Left forelimb (tissue), 1 donor: ENCODE measurements around the gene RPL28.

Experiments
- DNase-seq: peaks from one replicate; pipeline ENCODE4 v3.0.0-alpha.2; 2018; ENCODE audit warnings: low spot score

The RPL28 gene

DNA sequence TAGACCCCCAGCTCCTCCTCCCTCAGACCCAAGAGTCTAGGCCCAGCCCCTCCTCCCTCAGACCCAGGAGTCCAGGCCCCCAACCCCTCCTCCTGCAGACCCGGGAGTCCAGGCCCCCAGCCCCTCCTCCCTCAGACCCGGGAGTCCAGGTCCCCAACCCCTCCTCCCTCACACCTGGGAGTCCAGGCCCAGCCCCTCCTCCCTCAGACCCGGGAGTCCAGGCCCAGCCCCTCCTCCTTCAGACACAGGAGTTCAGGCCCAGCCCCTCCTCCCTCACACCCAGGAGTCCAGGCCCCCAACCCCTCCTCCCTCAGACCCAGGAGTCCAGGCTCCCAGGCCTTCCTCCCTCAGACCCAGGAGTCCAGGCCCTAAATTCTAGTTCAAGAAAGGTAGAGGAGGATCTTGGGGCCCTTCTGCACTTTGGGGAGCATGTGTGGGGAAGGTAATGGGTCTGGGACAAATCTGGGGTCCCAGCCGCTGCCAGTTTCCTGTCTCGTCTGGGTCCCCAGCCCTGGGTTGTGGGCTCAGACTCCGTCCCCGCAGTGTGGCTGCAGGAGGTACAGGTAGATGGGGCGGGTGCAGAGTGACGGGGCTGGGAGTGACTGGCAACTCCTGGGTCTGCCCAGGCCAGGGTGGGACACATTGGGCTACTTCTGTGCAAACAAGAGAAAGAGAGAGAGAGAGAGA lies 12.3 kb upstream of the RPL28 start:
- no peak for DNase-seq

DNA sequence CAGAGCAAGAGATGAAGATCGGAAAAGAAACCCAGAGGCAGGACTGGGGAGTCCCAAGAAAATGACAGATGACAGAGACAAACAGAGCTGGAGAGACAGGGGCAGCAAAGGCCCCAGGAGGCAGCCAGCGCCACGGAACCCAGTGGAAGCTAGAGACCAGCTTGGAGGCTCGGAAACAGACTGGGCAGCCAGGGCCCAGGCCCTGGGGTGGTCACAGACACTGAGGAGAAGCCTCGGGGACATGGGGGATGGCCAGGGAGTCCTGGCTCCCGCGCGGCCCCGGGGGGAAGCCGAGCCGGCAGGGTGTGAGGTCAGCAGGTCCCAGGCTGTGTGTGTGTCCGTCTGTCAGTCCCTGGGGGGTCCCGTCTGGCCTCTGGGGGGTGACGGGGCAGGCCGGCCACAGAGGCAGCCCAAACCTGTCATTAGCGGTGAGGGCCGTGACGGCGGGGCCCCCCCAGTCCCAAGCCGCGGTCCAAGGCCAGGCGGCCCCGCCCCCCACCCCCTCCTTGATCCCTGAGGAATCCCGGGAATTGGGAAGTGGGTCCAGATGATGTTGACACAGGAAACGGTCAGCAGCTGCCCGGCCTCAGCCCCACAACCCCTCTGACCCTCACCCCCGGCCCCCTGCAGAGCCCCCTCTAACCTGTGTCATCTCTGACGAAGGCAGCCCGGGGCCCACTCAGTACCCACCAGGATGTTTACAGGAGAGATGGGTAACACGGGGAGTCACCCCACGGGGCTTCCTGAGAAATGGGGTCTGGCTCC lies 11.6 kb upstream of the RPL28 start:
- DNase-seq, result no peak

DNA sequence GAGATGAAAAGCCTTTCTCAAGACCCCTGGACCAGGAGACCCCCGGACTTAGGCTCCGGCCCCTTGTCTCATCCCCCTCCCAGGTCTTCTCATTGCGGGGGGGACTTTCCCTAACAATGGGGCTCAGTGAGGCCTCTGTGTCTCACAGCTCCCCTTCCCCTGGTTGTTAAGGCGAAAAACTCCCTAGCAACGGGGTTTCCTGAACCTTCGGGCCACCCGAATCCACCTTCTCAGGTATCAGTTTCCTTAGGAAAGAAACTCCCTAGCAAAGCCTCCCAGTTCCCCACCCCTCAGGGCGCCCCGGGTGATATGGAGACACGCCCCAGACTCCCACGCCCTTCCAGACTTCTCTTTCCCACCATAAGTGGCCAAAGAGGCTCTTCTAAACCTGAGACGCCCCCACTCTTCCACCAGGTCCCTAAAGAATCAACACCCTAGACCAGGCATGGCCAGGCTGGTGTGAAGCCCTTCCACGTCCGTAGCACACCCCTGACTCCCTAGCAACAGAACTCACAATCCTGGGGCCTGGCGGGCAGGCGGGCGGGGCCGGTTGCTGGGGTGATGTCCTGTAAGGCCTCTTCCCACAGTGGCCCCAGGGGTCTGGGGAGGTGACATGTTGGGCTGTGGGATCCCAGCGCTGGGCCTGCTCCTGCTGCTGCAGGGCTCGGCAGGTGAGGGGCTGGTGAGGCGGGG lies 9.3 kb upstream of the RPL28 start, which contains the start of gene TMEM190:
TMEM190 (plus strand) TSS at position 586 of the 693 bp plus-strand sequence; CDS start at position 614, 28 bp downstream.
- no peak for DNase-seq

DNA sequence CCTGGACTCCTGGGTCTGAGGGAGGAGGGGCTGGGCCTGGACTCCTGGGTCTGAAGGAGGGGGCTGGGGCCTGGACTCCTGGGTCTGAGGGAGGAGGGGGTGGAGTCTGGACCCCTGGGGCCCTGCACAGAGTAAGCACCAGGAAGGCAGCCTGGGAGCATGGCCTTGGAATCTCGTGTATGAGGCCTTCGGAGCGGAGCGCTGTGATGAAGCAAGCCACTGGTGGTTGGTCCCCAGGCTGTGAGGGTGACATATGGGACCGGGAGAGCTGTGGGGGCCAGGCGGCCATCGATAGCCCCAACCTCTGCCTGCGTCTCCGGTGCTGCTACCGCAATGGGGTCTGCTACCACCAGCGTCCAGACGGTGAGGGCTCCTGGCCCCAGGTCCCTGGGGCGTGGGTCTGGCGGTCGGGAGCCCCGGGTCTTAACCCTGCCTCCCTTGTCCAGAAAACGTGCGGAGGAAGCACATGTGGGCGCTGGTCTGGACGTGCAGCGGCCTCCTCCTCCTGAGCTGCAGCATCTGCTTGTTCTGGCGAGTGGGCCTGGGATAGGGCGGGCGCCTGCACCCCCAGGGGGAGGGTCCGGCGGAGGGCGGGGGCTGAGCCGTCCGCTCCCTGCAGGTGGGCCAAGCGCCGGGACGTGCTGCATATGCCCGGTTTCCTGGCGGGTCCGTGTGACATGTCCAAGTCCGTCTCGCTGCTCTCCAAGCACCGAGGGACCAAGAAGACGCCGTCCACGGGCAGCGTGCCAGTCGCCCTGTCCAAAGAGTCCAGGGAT lies 8.2 kb upstream of the RPL28 start:
- DNase-seq, result no peak

DNA sequence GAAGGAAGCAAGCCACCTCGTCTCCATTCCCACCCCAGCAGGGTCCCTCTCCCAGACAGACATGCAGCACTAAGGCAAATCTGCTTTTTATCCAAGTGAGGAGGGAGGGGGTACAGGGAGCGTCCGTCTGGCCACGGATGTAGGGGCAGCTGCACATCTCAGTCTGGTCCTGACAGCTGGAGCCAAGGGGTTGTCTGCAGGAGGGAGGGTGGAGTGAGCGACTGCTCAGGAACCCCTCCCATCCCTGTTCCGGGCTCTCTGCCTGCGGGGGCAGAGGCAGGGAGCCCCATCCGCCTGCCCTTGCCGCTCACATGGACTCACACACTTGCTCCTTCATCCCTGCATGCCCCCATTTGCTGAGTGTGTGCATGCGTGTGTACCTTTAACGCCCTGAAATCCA lies 6.6 kb upstream of the RPL28 start:
- no peak for DNase-seq

DNA sequence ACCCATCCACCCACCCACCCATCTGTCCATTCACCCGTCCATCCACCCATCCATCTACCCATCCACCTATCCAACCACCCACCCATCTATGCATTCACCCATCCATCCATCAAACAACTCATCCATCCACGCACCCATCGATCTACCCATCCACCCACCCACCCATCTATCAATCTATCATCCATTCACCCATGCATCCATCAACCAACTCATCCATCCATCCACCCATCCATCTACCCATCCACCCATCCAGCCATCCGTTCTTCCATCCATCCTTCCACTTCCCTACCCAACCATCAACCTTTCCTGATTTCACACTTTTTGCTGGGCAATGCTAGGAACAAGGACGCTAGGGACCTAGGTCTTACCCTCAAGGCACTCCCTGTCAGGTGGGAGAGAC lies 3.7 kb upstream of the RPL28 start:
- no peak for DNase-seq

DNA sequence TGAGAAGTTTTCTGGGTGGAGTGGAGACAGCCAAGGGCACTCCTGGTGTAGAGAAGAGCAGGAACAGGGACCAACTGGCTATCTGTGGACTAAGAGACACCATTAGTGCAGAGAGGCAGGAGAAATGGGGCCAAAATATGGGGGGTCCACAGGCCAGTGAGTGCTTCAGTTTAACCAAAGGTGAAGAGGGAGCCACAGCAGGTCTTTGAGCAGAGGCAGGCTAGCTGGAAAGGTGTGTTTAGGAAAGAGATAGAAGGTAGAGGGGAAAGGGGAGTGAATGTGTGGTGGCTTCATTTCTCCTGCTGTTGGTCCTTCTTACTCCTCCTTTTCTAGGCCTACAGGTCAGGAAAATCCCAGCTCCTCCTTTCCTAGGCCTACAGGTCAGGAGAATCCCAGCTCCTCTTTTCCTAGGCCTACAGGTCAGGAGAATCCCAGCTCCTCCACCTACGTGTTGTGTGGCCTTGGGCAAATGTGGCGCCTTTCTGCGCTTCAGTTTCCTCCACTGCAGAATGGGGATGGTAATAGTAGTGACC lies 3.1 kb upstream of the RPL28 start:
- DNase-seq, result no peak

DNA sequence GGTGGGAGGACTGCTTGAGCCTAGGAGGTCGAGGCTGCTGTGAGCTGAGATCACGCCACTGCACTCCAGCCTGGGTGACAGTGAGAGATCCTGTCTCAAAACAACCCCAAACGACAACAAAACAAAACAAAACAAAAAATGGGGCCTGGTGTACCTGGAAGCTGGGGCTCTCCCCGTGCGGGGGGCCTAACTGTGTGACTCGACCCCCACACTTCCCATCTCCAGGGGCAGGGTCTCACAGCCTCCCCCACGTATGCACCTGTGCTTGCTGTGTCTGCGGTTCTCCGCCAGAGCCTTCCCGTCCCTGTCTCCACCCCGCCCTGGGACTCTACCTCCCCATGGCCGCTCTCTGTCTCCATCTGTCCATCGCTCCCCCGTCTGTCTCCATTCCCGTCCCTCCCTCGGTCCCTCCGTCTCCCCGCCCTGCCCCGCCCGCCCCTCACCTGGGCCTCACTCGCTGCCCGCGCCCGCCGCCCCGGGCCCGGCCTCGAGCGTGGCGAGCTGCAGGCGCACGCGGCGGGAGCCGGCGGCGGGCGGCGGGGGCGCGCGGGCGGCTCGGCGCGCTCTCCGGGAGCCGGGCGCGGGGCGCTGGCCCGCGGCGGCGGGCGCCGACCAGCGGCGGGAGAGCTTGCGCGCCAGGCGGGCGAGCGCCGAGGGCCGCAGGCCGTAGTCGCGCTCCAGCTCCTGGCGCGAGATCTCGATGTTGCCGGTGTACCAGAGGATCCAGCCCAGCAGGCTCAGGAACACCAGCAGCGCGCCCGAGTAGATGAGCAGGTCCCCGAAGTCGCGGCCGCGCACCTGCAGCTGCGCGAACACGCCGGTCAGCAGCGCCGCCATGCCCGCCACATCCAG lies 2.2 kb upstream of the RPL28 start:
- no peak for DNase-seq

DNA sequence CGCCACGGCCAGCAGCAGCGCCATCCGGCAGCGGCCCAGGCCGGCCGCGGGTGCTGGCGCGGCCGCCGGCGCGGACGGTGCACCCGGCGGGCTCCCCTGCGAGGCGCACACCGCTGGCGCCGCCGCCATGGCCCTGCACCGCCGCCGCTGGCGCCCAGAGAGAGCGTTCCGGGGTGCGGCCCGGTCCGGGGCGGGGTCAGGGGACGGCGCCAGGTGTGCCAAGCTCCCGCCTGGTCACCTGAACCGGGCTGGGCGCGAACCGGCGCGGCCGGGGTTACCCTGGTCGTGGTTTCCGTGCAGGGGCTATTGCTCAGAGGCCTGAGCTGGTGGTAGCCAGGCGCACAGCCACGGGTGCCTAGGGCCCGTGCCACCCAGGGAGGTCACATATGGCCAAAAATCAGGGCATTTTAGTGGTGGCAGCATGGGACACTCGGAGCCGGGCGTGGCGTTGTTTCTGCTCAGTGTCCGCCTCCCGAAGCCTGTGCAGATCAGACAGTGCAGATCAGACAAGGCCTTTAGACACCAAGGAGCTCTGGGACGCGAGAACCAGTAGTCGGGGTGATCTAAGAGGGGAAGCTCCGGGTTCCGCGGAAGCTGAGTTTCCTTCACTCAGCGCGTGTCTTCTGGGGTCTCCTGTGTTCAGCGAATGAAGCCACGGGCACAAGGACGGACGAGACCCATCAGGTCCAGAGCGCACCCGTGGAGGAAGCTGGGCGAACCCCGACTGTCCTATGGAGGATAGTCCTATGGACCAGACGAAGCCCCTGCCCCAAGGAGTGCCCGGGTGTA lies 1.4 kb upstream of the RPL28 start, which contains the start of gene TMEM238:
TMEM238 (minus strand) TSS at position 162 of the 789 bp plus-strand sequence; CDS start at position 129, 33 bp downstream.
- DNase-seq, result no peak

DNA sequence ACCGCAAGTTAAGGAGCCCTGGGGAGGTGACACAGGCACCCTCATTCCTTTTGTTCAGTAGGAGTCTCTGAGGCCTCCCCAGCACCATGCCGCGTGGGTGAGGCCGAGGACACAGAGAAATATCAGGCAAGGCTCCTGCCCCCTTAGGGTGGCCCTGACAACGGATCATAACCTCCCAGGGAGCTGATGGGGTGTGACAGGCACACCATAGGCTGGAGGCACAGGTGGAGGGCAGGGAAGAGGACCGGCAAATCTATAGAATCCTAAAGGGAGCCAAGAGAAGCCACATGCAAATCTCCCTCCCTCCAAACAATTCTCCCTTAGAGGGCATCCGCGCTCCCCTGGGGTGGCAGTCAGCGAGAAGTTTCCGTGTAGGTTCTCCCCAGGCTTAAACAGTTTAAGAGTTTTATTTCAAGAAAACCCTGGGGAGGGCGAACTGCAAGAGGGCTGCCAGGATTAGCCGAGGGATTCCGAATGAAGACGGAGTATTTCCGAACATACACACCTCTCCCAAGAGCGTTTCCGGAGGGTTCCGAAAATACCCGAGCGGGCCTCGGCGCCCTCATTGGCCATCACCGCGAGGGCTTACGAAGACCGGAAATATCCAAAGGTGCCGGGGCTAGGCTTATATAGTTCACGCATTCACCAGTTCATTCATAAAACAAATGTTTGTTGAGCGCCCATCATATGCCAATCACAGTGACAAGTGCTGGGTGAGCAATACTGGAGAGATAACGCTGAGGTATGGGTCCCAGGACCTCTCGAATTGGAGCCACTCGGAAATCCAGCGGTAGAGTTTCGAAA lies 610 bp upstream of the RPL28 start:
- DNase-seq, result peak; percentile 95

DNA sequence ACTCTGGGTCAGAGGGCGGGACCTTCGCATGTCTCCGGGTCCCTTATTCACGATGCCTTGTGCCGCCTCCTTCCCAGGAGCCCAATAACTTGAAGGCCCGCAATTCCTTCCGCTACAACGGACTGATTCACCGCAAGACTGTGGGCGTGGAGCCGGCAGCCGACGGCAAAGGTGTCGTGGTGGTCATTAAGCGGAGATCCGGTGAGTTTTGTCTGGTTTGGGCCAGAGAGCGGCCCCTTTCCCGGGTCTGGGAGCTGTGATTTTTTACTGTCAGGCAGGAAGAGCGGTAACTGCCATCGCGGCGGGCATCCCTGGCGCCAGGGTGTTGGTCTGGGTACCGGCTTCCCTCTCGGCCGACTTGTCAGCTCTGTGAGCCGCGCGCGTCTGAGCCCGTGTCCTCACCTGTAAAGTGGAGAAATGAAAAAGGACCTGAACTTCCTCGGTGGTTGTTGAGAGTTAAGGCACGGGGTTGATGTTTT lies 800 bp downstream of the RPL28 start:
- no peak for DNase-seq

DNA sequence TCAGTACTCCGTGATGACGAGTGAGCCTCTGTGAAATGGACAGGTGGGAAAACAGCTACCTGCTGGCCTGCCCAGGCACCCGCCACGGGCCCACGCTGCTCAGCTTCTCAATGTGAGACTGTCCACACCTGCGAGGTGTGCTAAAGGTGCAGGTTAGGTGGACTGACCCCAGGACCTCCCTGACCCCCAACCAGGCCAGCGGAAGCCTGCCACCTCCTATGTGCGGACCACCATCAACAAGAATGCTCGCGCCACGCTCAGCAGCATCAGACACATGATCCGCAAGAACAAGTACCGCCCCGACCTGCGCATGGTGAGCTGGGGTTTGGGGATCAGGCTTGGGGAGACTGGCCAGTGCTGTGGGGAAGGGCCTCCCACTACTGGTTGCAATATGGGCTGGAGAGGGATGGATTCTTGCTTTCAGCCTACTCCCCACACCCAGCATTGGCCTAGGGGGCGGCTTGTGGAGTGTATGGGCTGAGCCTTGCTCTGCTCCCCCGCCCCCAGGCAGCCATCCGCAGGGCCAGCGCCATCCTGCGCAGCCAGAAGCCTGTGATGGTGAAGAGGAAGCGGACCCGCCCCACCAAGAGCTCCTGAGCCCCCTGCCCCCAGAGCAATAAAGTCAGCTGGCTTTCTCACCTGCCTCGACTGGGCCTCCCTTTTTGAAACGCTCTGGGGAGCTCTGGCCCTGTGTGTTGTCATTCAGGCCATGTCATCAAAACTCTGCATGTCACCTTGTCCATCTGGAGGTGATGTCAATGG lies 2.2 kb downstream of the RPL28 start:
- DNase-seq, result no peak

DNA sequence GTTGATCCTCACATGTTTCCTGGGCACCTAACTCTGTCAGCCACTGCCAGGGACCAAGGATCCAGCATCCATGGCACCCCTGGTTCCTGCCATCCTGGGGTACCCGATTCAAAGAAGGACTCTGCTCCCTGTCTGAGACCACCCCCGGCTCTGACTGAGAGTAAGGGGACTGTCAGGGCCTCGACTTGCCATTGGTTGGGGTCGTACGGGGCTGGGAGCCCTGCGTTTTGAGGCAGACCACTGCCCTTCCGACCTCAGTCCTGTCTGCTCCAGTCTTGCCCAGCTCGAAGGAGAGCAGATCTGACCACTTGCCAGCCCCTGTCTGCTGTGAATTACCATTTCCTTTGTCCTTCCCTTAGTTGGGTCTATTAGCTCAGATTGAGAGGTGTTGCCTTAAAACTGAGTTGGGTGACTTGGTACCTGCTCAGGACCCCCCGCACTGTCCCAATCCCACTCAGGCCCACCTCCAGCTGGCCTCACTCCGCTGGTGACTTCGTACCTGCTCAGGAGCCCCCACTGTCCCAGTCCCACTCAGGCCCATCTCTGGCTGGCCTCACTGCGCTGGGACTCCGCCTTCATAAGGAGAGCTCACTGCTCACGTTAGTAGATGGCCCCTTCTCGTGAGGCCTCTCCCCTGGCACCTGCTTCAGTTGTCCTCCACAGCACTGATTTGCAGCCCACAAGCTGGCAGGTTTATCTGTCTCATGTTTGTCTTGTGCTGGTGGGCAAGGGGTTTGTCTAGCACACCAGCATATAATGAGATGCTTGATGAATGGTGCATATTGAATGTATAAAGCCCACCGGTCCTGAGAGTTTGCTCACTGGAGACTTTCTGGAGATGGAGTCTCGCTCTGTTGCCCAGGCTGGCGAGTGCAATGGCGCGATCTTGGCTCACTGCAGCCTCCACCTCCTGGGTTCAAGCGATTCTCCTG lies 3.9 kb downstream of the RPL28 start:
- no peak for DNase-seq

DNA sequence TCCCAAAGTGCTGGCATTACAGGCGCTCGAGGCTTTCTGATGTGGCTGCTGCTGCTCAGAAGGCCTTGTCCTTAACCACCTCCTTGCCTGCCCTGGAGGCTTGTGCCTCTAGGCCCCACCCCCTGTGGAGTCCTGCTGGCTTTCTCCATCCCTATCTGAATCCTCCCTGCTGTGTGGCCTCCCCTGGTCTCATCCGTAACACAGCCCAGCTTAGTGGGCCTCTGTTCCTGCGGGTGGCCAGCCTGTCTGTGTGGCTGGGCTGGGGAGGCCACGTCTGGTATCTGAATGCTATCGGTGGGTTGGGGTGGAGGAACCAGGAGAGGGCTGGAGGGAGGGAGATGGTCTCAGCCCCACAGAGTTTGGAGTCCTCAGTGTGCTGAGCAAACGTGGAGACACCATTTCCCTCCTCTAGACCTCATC lies 4.7 kb downstream of the RPL28 start:
- no peak for DNase-seq

DNA sequence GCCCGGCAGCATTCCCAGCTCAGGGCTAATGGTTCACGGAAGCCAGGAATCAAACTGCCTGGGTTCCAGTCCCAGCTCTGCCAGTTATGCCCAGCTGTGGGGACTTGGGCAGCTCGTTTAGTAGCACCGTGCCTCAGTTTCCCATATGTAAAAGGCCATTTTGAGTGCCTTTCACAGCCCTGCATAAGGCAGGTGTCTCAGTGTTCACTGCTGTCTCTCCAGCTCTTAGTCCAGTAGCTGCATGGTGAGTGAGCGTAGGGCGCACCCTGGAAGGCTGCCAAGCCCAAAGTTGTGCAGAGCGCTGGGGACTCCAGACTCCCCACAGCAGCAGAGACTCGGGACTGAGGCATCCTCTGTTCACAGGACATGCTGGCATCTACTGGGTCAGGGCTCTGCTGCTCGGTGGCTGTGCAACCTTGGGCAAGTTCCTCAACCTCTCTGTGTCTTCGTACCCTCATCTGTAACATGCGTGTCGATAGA lies 5.5 kb downstream of the RPL28 start:
- no peak for DNase-seq

DNA sequence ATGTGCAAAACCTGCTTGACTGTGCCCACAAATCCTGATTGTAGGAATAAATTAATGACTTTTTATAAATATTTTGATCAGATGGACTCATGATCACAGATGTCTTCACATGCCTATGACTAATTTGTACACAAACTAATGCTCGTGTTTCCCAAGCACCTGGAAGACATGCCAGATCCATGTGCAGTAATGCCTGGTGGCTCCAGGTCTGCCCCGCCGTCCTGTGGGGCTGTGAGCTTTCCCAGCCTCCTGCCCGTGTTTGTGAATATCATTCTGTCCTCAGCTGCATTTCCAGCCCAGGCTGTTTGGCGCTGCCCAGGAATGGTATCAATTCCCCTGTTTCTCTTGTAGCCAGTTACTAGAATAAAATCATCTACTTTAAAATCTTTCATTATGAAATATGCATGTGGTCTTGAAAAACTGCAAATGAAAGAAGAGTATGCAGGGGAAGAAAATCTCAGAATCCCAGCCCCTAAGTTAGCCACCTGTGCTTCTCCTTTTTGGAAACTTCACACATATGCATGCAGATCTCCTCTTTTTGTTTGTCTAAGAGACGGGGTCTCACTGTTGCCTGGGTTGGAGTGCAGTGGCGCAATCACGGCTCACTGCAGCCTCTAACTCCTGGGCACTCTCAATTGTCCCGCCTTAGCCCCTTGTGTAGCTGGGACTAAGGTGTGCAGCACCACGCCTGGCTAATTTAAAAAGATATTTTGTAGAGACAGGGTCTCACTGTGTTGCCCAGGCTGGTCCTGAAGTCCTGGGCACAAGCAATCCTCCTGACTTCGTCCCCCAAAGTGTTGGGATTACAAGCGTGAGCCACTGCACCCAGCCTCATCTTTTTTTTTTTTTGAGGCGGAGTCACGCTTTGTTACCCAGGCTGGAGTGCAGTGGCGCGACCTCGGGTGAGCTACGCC lies 6.2 kb downstream of the RPL28 start:
- DNase-seq, result no peak
